Parathyroid adenoma (tissue), 2 donors: Measurements from ENCODE around the gene TMEM37.
A peak's percentile ranks its signal among the peaks of the same experiment; 100 is the strongest.

Source experiments
- H2AFZ ChIP-seq: fragments of 300-600 bp; sonication (generic); one replicate; pipeline ENCODE4 v1.7.0; 2017; ENCODE audit warnings: antibody characterized with exemption, mild to moderate bottlenecking
- H3K27ac ChIP-seq: fragments of 300-600 bp; sonication (generic); one replicate; pipeline ENCODE4 v1.7.0; 2017
- H3K27me3 ChIP-seq: fragments of 300-600 bp; sonication (generic); one replicate; pipeline ENCODE4 v1.7.0; 2017; ENCODE audit warnings: low read length; ENCODE audit not compliant: control insufficient read depth, insufficient read depth
- H3K36me3 ChIP-seq: fragments of 300-600 bp; sonication (generic); one replicate; pipeline ENCODE4 v1.7.0; 2017; ENCODE audit warnings: low read length; ENCODE audit not compliant: control insufficient read depth, insufficient read depth
- H3K4me1 ChIP-seq: fragments of 300-600 bp; sonication (generic); one replicate; pipeline ENCODE4 v1.7.0; 2017; ENCODE audit warnings: control low read depth
- H3K4me2 ChIP-seq: fragments of 300-600 bp; sonication (generic); one replicate; pipeline ENCODE4 v1.7.0; 2017; ENCODE audit warnings: low read length
- H3K4me3 ChIP-seq: fragments of 300-600 bp; sonication (generic); one replicate; pipeline ENCODE4 v1.7.0; 2017; ENCODE audit warnings: low read depth, low read length
- H3K79me2 ChIP-seq: fragments of 300-600 bp; sonication (generic); one replicate; pipeline ENCODE4 v1.7.0; 2017; ENCODE audit warnings: control low read depth
- H3K9ac ChIP-seq: fragments of 300-600 bp; sonication (generic); one replicate; pipeline ENCODE4 v1.7.0; 2017; ENCODE audit warnings: mild to moderate bottlenecking
- H3K9me3 ChIP-seq: fragments of 300-600 bp; sonication (generic); one replicate; pipeline ENCODE4 v1.7.0; 2017; ENCODE audit warnings: low read length; ENCODE audit not compliant: control insufficient read depth
- TF ChIP-seq, protein P1 (sequence below): fragments of 300-600 bp; sonication (generic); IDR thresholded peaks from one replicate; pipeline ENCODE4 v1.7.0; 2017; ENCODE audit warnings: antibody characterized with exemption, mild to moderate bottlenecking
- donor health status: primary hyperparathyroidism.

The TMEM37 gene

DNA sequence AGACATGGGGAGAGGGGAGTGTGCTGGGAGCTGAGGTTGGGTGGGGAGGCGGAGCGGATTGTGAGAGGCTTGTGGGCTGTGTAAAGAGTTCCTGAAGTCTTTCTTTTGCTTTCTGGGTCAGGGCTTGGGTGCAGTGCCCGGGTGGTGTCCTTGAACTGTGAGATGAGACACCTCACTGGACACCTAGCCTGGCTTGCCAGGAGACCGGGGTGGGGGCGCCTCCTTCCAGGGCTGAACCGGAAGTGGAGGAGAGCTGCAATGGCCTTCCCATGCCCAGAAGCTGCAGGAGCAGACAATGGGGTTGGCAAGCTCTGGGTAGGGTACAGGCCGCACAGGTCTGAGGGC is 4.3 kb downstream of the TMEM37 start:
- Histone ChIP-seq H3K9me3 (no peaks in the 10 kb centered on the region), H3K4me1 (peaks cover 44% of the 10 kb centered on the region)
- TF ChIP-seq, protein P1, sequence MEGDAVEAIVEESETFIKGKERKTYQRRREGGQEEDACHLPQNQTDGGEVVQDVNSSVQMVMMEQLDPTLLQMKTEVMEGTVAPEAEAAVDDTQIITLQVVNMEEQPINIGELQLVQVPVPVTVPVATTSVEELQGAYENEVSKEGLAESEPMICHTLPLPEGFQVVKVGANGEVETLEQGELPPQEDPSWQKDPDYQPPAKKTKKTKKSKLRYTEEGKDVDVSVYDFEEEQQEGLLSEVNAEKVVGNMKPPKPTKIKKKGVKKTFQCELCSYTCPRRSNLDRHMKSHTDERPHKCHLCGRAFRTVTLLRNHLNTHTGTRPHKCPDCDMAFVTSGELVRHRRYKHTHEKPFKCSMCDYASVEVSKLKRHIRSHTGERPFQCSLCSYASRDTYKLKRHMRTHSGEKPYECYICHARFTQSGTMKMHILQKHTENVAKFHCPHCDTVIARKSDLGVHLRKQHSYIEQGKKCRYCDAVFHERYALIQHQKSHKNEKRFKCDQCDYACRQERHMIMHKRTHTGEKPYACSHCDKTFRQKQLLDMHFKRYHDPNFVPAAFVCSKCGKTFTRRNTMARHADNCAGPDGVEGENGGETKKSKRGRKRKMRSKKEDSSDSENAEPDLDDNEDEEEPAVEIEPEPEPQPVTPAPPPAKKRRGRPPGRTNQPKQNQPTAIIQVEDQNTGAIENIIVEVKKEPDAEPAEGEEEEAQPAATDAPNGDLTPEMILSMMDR: no peak

DNA sequence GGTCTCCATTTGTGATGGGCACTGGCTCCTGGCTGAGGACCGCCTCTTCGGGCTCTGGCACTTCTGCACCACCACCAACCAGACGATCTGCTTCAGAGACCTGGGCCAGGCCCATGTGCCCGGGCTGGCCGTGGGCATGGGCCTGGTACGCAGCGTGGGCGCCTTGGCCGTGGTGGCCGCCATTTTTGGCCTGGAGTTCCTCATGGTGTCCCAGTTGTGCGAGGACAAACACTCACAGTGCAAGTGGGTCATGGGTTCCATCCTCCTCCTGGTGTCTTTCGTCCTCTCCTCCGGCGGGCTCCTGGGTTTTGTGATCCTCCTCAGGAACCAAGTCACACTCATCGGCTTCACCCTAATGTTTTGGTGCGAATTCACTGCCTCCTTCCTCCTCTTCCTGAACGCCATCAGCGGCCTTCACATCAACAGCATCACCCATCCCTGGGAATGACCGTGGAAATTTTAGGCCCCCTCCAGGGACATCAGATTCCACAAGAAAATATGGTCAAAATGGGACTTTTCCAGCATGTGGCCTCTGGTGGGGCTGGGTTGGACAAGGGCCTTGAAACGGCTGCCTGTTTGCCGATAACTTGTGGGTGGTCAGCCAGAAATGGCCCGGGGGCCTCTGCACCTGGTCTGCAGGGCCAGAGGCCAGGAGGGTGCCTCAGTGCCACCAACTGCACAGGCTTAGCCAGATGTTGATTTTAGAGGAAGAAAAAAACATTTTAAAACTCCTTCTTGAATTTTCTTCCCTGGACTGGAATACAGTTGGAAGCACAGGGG is 5.5 kb downstream of the TMEM37 start:
- H3K4me3 ChIP-seq: no peak overlapping the region
- no peak overlapping the region for H2AFZ ChIP-seq
- no peak overlapping the region for H3K4me2 ChIP-seq
- no peak overlapping the region for H3K9ac ChIP-seq
- H3K9me3 ChIP-seq: no peaks in the 10 kb centered on the region
- peaks cover 51% of the 10 kb centered on the region for H3K4me1 ChIP-seq
- TF ChIP-seq, protein P1: no peak
- no peaks in the 10 kb centered on the region for H3K27me3 ChIP-seq
- H3K27ac ChIP-seq: peak overlapping the region; percentile 50
- no peaks in the 10 kb centered on the region for H3K36me3 ChIP-seq
- peaks cover 41% of the 10 kb centered on the region for H3K79me2 ChIP-seq

More for the DNA sequence above, 4.3 kb downstream of the TMEM37 start:
- Histone ChIP-seq H3K4me3 (peak overlapping the region; percentile 94), H3K4me2 (peak overlapping the region; percentile 92), H3K27ac (peak overlapping the region; percentile 100), H3K79me2 (peaks cover 44% of the 10 kb centered on the region), H2AFZ (no peak overlapping the region), H3K36me3 (no peaks in the 10 kb centered on the region), H3K9ac (no peak overlapping the region), H3K27me3 (no peaks in the 10 kb centered on the region)

DNA sequence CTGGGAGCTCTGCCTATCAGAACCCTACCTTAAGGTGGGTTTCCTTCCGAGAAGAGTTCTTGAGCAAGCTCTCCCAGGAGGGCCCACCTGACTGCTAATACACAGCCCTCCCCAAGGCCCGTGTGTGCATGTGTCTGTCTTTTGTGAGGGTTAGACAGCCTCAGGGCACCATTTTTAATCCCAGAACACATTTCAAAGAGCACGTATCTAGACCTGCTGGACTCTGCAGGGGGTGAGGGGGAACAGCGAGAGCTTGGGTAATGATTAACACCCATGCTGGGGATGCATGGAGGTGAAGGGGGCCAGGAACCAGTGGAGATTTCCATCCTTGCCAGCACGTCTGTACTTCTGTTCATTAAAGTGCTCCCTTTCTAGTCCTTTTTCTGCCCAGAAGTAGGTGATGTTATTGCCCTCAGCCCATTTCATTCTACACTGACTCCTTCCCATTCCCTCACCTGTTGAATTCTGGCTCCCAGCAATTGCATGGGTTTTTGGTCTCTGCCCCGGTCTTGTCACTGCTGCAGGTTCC is 6.5 kb downstream of the TMEM37 start:
- TF ChIP-seq, protein P1: no peak
- peak overlapping the region; percentile 81 for H3K27ac ChIP-seq

DNA sequence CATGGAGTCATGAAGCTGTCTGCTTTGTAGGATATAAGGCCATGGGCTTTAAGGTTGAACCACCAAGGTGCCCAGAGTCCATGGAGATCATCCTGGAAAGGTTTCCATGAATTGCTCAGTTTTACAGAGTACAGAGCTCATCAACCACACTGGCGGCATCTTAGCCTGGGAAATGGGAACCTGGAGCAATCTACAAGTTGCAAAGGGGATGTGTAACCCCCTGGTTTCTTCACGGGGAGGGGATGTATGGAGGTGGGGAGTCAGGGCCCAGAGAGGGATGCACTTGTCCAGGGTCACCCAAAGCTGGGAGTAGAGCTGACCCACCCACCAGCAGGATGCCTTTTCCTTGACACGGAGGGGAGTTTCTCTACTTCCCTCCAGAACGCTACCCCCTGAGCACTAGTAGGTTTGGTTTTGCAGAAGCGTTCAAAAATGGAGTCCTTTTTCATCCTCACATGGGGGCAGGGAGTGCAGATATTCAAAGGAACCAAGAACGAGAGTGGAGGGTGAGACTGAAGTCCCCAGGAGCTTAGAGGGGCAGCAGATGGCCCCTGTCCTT is 7.2 kb downstream of the TMEM37 start:
- H3K4me3 ChIP-seq: no peak overlapping the region
- peaks cover 58% of the 10 kb centered on the region for H3K4me1 ChIP-seq
- no peaks in the 10 kb centered on the region for H3K36me3 ChIP-seq
- H3K79me2 ChIP-seq: peaks cover 24% of the 10 kb centered on the region
- H3K27ac ChIP-seq: peak overlapping the region; percentile 81
- no peak overlapping the region for H3K9ac ChIP-seq
- no peaks in the 10 kb centered on the region for H3K9me3 ChIP-seq
- H3K4me2 ChIP-seq: no peak overlapping the region
- no peak overlapping the region for H2AFZ ChIP-seq
- TF ChIP-seq, protein P1: no peak
- H3K27me3 ChIP-seq: no peaks in the 10 kb centered on the region

More for the DNA sequence above, 6.5 kb downstream of the TMEM37 start:
- no peak overlapping the region for H3K9ac ChIP-seq
- H3K4me3 ChIP-seq: no peak overlapping the region
- peaks cover 58% of the 10 kb centered on the region for H3K4me1 ChIP-seq
- H2AFZ ChIP-seq: no peak overlapping the region
- no peaks in the 10 kb centered on the region for H3K9me3 ChIP-seq
- H3K4me2 ChIP-seq: no peak overlapping the region
- no peaks in the 10 kb centered on the region for H3K27me3 ChIP-seq
- no peaks in the 10 kb centered on the region for H3K36me3 ChIP-seq
- peaks cover 30% of the 10 kb centered on the region for H3K79me2 ChIP-seq
